T1000 (cell line): ENCODE measurements around the gene IGFBP1.

Experiments
- DNase-seq: peaks from one replicate; lab custom pipeline; 2025; ENCODE audit warnings: mixed read lengths; lab: John Stamatoyannopoulos, UW

The IGFBP1 gene

DNA sequence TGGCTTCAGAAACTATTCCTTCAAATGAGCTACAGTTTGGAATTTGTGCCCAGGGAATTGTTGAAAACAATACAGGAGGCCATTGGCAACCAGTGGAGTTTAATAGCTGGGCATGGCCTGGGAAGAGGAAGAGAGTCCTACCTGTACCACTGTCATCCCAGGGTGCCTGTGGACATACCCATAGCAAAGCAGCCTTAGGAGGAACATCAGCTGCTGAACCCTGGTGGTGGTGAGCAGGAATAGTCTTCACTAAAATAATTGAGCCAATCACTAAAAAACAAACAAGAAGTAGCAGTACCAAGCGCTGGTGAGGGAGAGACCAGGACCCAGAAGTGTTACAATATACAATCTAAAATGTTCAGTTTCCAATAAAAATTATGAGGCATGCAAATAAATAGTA lies 14.5 kb downstream of the IGFBP1 start:
- DNase-seq = no peak

DNA sequence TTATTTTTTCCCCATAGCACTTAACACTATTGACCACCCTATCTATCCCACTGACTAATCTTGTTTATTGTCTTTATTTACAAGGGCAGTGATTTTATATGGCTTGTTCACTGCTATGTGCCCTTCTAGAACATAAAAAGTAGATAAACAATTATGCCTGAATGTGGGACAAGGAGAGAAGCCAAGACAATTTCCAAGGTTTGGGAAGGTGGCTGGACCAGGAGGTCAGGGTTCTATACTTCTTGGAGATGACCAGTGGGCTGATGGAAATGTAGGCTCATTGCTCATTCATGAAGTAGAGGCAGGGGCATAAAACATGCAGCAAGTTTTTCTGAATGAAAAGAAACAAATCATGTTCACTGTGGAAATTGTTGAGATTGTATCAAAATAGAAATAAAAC lies 21.3 kb downstream of the IGFBP1 start:
- no peak for DNase-seq

DNA sequence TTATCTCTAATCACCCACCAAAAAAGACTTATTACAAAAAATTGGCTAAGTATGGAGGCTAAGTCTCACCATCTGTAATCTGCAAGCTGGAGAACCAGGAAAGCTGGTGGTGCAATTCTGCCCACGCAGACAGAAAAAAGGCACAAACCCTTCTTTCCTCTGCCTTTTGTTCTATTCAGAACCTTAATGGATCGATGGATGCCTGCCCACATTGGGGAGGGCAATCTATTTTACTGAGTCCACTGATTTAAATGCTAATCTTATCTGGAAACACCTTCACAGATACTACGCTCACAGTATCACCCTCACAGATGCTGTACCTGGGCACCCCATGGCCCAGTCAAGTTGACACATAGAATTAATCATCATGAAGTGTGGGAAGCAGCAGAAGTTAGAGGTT lies 22.6 kb downstream of the IGFBP1 start:
- no peak for DNase-seq

- DNase-seq = no peak
These were observed 23.0 kb downstream of the IGFBP1 start for GRCh38 chr7:45911311-45911710.

- DNase-seq = no peak
These were observed 24.7 kb downstream of the IGFBP1 start for GRCh38 chr7:45912972-45913371.

DNA sequence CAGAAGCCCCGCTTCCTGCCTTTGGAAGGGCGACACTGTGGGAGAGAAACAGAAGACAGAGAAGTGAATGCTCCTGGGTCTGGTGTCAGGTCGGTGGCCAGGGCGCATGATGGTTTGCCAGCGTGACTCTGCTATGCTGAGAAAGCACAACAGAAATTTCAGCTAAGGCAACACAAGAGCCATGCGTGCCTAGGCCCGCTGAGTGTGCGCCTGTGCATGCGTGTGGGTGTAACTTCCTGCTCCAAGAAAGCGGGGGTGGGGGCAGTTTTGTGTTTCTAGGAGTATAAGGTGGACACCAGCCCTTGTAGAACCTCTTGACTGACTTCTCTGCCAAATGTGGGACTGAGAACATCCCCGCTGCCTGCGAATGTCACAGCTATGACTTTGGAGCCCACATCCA lies 26.6 kb downstream of the IGFBP1 start:
- no peak for DNase-seq

- no peak for DNase-seq
These were observed 27.3 kb downstream of the IGFBP1 start for GRCh38 chr7:45915606-45916005.

DNA sequence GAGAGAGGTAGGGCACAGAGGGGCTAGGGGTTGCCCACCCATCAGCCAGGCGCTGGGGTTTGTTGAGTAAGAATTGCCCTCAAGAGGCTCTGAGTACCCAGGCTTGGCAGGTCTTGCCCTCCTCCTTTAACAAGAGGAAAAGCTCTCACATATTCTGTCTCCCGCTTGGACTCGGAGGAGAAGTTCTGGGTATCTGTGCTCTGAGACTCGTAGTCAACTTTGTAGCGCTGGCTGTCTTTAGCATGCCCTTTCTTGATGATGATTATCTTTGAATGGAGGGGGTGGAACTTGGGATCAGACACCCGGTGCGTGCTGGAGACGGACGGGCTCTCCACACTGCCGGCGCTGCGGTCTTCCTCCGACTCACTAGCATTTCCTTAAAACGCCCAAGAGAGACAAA lies 28.8 kb downstream of the IGFBP1 start:
- DNase-seq = no peak

DNA sequence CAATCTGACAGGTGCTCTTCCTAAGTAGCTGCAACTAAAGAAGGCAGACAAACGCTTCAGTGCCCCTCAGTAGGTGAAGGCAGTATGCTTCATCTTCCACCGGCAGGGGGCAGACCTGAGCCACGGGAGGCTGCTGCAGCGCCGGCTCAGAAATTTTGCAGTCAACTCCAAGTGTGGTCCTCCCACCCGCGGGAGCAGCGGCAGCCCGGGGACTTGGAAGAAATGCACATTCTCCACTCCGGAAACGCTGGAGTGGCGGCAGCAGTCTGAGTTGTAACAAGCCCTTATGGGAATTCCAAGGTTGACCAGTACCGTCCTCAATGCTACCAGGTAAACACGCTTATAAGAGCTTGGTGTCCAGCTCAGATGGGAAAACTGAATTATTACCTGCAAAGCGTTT lies 29.4 kb downstream of the IGFBP1 start:
- peak; percentile 63 for DNase-seq

- no peak for DNase-seq
These were observed 30.3 kb downstream of the IGFBP1 start for GRCh38 chr7:45918556-45918955.

GRCh38 chr7:45919231-45919784 lies 31.0 kb downstream of the IGFBP1 start:
- DNase-seq = no peak

GRCh38 chr7:45919993-45920459 lies 31.7 kb downstream of the IGFBP1 start:
- no peak for DNase-seq

- DNase-seq = peak; percentile 14
These were observed 32.5 kb downstream of the IGFBP1 start, which contains the start of gene IGFBP3 for GRCh38 chr7:45920502-45921380. Gene IGFBP3, minus strand, starts transcription at chr7:45921272. Its CDS starts 132 bp downstream, at chr7:45921140.

- DNase-seq = no peak
These were observed 33.1 kb downstream of the IGFBP1 start for GRCh38 chr7:45921381-45921698.

DNA sequence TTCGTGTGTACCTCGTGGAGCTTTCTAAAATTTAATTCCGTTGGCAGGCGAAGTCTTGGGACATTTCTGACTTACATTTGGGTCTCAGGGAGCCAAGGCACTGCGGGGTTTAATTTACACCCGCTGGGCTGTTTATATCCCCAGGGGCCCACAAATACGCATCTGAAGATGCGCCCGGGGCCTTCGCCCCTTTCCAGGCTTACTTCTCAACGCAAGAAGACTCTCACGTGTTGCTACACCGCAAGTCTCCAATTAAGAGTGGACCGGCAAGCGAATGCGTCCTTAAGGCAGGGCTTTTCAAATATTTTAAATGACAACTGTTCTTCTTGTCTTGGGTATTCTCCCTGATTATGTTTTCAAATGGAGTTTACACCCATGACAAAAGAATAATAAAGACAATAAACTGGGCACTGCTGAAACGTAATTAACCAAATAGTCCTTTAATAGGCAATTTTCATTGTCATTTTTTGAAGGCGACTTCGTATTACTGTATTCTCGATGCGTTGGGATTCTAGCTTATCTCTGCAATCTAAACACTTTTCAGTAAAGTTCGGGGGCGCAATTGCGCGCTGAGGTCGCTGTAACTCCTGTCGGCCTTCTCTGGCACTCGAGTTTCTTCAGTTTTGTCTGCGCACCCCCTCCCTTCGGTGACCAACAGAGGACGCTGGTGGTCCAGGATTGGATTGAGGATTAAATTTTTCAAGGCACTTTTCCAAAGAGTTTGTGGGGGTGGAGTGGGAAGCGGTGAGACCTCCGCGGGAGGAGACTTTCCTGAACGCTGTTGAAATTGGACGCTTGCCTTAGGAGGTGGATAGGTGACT lies 33.6 kb downstream of the IGFBP1 start:
- peak; percentile 29 for DNase-seq

- DNase-seq = no peak
These were observed 34.5 kb downstream of the IGFBP1 start for GRCh38 chr7:45922810-45923209.

GRCh38 chr7:45923290-45923689 lies 35.0 kb downstream of the IGFBP1 start:
- peak; percentile 44 for DNase-seq

GRCh38 chr7:45923818-45924217 lies 35.5 kb downstream of the IGFBP1 start:
- no peak for DNase-seq

- DNase-seq = peak; percentile 26
These were observed 36.0 kb downstream of the IGFBP1 start for GRCh38 chr7:45924283-45924682.

DNA sequence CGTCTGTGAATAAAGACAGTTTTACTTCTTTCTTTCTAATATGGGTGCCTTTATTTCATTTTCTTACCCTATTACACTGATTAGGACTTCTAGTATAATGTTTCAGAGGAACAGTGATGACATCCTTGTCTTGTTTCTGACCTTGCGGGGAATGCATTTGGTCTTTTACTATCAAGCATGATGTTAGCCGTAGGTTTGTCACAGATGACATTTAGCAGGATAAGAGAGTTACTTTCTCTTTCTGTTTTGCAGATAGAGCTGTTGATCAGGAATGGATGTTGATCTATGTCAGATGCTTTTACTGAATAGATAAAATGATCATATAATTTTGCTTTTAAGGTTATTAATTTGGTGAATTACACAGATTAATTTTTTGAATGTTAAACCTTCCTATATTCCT lies 39.4 kb downstream of the IGFBP1 start:
- no peak for DNase-seq

DNA sequence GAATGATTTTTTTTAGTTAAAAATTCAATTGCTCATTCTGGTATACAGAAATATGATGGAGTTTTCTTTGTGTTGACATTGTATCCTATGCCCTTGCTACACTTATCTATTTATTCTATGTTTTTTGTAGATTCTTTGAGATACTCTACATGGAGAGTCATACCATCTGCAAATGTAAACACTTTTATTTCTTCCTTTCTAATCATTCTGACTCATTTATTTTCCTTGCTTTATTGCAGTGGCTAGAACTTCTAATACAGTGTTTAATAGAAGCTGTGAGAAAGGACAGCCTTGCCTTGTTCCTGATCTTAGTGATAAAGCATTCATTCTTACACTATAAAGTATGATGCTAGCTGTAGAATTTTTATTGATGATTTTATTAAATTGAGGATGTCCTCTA lies 42.7 kb downstream of the IGFBP1 start:
- DNase-seq = no peak

- no peak for DNase-seq
These were observed 49.0 kb downstream of the IGFBP1 start for GRCh38 chr7:45937301-45937700.

DNA sequence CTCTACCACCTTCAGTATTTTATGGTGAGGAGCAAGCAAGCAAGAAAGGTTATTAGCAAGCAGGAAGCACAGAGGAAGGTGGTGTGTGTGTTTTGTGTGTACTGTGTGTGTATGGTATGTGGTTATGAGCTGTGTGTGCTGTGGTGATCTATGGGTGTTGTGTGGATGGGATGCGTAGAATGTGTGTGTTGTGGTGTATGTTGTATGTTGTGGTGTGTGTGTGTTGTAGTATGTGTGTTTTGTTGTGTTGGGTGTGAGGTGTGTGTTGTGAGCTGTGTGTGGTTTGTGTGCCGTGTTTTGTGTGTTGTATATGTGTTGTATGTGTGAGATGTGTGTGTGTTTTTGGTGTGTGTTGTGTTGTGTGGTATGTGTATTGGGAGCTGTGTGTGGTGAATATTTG lies 49.6 kb downstream of the IGFBP1 start:
- no peak for DNase-seq
